Activated CD4-positive, alpha-beta T cell treated with anti-CD3 and anti-CD28 coated beads, Interleukin-2, amount 50 U/mL, for 4 hours (primary cell): Measurements from ENCODE around the gene FBXO31.

Source experiments
- DNase-seq, 2 experiments: peaks; one replicate each; pipeline ENCODE4 v3.0.0-alpha.2; 2020

The FBXO31 gene

GRCh38 chr16:87305505-87306391 lies 77.8 kb downstream of the FBXO31 start:
- DNase-seq: no peak

- DNase-seq: no peak
Observed at GRCh38 chr16:87304951-87305350, 78.6 kb downstream of the FBXO31 start.

DNA sequence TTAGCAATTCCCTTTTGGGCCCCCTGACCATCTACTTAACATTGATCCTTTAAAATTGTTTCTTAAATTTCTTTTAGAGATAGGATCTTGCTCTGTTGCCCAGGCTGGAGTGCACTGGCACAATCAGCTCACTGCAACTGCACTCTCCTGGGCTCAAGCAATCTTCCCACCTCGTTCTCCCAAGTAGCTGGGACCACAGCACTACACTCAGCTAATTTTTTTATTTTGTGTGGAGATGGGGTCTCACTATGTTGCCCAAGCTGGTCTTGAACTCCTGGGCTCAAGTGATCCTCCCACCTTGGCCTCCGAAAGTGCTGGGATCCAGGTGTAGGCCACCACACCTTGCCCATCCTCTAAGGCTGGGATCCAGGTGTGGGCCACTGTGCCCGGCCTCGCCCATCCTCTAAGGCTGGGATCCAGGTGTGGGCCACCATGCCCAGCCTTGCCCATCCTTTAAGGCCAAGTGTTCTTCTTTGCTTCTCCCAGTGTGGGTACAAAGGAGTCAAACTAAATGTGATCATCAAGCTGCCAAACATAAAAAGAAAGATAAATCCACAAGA lies 79.5 kb downstream of the FBXO31 start:
- no peak for DNase-seq

GRCh38 chr16:87303431-87303930 lies 80.1 kb downstream of the FBXO31 start:
- DNase-seq: no peak

DNA sequence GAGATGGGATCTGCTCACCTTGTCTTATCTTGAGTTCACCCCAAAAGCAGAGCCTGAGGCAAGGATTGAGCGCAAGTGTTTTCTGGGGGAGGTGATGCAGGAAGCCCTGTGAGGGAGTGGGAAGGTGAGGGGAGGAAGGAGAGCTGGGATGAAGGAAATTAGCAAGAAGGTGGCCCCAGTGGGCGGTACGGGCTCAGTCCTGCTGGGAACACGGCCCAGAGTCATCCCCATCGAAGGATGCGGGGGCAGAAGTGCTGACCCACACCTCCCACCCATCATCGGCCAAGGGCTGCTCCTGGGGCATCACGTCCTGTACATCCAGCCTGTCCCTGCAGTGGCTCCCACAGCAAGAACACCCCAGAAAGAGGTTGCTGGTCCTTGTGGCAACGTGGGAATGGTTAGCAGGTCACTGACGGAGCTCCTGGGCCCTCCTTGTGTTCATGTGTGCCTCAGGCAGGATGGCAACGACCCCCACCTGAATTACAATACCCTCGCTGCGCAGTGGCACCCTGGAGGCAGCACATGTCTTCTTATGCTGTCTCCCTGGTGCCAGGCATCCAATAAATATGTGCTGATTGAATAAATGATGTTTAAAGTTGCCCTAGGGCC lies 84.6 kb downstream of the FBXO31 start:
- DNase-seq: no peak

- peak in 1 of 2 experiments; percentile 23 for DNase-seq
Observed at GRCh38 chr16:87297918-87298631, 85.5 kb downstream of the FBXO31 start.

- DNase-seq: no peak
Observed at GRCh38 chr16:87297407-87297806, 86.2 kb downstream of the FBXO31 start.

DNA sequence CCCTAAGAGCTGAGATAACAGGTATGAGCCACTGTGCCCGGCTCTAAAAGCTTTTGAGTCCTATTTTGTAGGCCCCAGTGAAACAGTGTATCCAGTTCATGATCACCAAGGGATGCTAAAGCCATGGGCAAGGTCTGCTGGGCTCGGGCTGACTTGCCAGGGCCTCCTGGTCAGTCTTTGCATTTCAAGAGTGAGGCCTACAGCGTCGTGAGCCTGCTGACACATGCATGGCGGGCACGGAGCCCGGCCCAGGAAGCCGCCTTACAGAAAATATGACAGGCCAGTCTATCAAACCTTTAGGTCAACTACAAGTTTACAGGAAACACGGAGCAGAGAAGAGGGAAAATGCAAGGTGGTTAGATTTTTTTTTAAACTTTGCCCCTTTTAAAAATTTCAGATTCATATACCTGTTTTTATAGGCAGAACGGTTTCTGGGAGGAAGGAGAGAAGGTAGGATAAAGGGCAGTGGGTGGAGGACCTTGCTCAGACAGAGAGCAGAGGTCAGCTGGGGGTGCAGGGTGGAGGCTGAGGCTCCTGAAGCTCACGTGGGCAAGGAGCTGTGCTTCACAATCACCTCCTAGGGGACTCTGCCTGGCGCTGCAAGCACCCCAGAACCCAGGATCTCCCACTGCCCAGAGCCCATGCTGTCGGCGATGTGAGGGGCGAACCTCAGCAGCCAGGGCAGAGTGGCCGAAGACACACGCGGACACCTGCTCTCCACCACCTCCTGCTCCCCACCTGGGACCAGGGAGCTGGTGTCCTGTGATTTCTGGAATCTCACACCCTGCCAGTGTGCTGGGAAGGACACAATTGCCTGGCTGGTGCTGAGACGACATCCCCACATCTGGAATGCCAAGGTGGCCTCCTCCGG lies 87.7 kb downstream of the FBXO31 start:
- no peak for DNase-seq

DNA sequence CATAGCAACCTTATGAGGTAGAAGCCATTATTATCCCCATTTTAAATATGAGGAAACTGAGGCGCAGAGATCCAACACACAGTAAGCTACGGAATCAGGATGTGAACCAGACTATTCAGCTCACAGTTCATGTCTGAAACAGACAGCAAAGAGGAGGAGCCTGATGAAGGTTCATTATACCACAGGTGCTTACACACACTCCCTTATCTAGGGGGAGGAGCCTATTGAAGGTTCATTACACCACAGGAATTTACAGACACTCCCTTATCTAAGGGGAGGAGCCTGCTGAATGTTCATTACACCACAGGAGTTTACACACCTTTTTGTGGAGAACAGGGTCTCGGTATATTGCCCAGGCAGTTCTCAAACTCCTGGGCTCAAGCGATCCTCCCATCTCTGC lies 88.3 kb downstream of the FBXO31 start:
- DNase-seq: no peak

DNA sequence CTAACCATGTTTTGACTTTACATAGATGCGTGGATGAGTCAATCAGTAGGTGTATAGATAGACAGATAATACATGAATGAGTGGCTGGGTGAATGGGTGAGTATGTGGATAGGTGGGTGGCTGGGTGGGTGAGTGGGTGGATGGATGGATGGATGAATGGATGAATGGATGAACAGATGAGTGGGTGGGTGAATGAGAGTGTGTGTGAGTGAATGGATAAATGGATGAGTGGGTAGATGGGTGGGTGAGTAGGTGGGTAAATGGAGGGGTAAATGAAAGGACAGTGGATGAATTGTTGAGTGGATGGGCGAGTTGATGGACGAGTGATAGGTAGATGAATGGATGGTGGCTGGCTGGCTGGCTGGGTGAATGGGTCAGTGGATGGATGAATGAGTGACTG lies 89.6 kb downstream of the FBXO31 start:
- DNase-seq: no peak

DNA sequence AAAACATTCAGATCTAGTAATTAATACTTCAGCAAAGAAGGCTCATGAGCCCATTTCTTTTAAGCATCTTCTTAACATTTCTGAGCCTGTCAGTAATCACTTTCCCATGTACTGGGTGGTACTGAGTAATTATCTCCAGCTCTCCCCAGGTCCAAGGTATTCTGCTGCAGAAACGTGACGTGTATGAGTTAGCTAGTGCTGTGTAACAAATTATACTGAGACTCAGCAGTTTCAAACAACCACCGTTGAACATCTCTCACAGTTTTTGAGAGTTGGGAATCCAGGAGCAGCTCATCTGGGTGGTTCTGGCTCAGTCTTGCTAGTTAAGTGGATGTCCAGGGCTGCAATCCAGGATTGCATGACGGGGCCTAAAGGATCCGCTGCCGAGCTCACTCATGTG lies 91.6 kb downstream of the FBXO31 start:
- no peak for DNase-seq

DNA sequence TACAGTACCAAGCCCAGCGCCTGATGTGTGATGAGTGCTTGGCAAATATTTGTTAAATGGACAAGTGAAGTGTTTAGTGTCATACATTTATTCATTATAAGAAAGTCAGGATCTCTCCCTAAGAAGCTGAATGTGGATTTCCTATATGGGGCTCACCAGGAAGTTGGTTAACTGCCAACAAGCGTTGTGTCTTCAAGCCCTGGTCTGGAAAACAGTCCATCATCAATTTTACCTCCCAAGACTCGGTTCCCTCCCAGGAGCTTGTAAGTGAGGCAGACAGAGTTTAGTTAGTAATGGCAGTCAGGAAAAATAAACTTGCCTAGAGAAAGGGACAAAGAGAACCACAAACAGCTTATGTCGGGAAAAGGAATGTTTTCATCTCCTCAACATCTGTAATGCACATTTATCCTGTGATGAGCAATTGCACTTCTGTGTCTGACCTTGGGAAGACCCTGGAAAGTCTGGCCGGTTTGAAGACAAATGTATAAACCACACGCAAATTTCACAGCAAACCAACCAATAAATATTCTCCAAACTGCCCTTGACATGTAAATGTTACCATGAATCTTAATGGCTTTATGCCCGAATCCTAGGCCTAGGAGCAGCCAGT lies 94.7 kb downstream of the FBXO31 start:
- DNase-seq: no peak

GRCh38 chr16:87286839-87287626 lies 96.5 kb downstream of the FBXO31 start:
- DNase-seq: no peak

GRCh38 chr16:87284183-87284582 lies 99.4 kb downstream of the FBXO31 start:
- DNase-seq: no peak

DNA sequence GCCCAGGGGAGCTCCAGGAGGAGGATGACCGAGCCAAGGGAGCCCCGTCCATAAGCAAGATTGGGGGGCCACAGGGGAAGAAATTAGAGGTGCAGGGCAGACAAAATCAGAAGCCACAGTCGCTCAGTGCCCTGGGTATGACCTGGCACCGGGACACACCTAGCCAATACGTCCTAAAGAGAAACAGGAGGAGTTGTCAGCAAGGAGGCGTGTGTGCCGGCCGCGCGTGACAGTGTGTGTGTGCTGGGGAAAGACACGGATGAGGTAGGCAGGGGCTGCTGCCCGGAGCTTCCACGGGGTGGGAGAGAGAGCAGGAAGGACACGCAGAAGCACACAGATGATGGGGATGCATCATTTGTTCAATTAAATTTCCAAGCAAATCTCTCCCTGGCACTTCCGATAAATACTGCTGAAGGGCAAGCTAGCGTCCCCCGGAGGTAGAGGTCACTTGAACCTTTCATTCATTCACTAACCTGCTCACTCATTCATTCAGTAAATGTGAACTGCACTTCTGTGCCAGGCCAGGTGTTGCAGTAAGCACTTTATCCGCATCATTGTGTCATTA lies 104.4 kb downstream of the FBXO31 start:
- DNase-seq: no peak

DNA sequence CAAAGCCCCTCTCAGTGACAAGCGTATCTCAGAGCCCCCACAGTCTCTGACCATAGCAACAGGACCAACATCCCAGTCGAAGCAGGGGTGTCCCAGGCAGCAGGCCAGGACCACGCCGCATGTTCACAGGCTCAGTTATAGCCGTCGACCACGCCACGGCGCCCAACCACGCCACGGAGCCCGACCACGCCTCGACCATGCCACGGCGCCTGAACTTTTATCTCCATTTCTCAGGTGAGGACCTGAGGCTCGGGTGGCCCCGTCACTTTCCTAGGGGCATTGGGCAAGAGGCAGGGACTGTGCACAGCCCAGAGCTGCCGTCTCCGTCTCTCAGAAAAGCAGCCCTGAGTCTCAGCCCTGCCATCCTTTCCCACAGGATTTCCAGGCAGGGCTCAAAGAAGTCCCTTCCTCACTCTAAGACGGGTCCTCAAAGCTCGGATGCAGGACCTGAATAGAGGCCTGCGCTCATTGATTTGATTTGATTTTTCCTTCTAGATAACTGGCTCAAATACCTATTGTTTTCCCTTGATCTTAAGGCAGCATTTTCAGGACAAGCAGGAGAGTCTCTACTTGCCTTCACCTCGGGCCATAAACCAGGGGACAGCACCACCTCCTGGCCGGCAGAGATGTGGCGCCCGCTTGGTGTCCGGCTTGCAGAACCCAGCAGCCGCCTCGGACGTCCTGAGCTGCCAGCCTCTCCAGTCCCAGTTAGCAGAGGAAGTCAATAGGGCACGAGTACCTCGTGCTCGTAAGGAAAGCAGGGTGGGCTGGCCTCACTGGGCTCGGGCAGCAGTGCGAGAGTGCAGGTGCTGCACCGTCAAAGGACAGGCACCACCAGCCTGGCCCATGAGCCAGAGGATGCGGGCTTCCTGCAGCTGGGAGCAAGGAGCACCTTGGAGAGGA lies 105.1 kb downstream of the FBXO31 start:
- peak in 1 of 2 experiments; percentile 5 for DNase-seq
